ENCODE measurements around the gene NHLRC2.

Gene NHLRC2

GRCh38 chr10:113961182-113962031, 106.9 kb downstream of the NHLRC2 start:
- DNase-seq (ENCODE audit: low spot score): peak; percentile 65
- TF ChIP-seq, protein P1, sequence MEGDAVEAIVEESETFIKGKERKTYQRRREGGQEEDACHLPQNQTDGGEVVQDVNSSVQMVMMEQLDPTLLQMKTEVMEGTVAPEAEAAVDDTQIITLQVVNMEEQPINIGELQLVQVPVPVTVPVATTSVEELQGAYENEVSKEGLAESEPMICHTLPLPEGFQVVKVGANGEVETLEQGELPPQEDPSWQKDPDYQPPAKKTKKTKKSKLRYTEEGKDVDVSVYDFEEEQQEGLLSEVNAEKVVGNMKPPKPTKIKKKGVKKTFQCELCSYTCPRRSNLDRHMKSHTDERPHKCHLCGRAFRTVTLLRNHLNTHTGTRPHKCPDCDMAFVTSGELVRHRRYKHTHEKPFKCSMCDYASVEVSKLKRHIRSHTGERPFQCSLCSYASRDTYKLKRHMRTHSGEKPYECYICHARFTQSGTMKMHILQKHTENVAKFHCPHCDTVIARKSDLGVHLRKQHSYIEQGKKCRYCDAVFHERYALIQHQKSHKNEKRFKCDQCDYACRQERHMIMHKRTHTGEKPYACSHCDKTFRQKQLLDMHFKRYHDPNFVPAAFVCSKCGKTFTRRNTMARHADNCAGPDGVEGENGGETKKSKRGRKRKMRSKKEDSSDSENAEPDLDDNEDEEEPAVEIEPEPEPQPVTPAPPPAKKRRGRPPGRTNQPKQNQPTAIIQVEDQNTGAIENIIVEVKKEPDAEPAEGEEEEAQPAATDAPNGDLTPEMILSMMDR (IDR thresholded peaks at IDR 0.05; ENCODE audit: extremely low read depth, missing control alignments): no peak

GRCh38 chr10:113965077-113965476, 110.6 kb downstream of the NHLRC2 start:
- DNase-seq (ENCODE audit: low spot score): no peak

GRCh38 chr10:113965683-113966082, 111.2 kb downstream of the NHLRC2 start:
- TF ChIP-seq, protein P1 (IDR thresholded peaks at IDR 0.05; ENCODE audit: extremely low read depth, missing control alignments): no peak
- DNase-seq (ENCODE audit: low spot score): no peak

More at GRCh38 chr10:113965077-113965476, 110.6 kb downstream of the NHLRC2 start:
- TF ChIP-seq, protein P1 (IDR thresholded peaks at IDR 0.05; ENCODE audit: extremely low read depth, missing control alignments): no peak
